Epithelial cell of esophagus (primary cell): Measurements from ENCODE around the gene RTKN.

ENCODE experiments used
- DNase-seq: peaks from one replicate; pipeline ENCODE4 v3.0.0; 2010; ENCODE audit warnings: low read depth
- H3K4me3 ChIP-seq: 2 replicates; pipeline ENCODE4 v1.5.1; 2011; ENCODE audit warnings: mild to moderate bottlenecking, low read length, control low read depth
- TF ChIP-seq, protein P1 (sequence below): IDR thresholded peaks from 2 replicates; pipeline ENCODE4 v1.5.1; 2011; ENCODE audit warnings: low read depth, mild to moderate bottlenecking, low read length, control low read depth, inconsistent platforms; ENCODE audit not compliant: insufficient read depth; ENCODE audit errors: missing control alignments

RTKN gene

DNA sequence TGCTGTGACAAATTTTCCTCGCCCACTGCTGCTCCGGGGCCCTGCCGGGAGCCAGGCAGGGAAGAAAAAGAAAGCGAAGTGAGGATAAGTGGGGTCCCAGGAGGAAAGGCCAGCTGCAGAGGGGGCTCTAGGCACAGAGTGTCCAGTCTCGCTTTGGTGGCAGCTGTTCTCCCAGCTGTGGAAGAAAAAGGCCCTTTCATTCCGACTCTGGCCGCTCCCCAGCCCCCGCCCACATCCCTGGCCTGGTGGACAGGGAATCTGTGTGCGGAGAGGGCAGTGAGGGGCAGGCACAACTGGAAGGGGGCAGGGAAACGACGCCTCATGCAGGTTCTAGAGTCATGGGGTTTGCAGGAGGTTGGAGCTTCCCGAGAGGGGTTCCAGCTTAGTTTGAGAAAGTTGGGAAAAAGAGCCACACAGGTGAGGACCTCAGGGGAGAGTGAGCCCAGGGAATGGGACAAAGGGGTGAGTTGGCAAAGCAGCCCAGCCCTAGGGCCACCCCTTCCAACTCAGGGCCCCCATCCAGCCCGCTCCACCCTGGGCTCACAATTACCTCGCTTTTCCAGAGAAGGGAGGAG lies 1.8 kb downstream of the RTKN start:
- peak overlapping the region; percentile 72 for H3K4me3 ChIP-seq
- DNase-seq: no peak
- TF ChIP-seq, protein P1, sequence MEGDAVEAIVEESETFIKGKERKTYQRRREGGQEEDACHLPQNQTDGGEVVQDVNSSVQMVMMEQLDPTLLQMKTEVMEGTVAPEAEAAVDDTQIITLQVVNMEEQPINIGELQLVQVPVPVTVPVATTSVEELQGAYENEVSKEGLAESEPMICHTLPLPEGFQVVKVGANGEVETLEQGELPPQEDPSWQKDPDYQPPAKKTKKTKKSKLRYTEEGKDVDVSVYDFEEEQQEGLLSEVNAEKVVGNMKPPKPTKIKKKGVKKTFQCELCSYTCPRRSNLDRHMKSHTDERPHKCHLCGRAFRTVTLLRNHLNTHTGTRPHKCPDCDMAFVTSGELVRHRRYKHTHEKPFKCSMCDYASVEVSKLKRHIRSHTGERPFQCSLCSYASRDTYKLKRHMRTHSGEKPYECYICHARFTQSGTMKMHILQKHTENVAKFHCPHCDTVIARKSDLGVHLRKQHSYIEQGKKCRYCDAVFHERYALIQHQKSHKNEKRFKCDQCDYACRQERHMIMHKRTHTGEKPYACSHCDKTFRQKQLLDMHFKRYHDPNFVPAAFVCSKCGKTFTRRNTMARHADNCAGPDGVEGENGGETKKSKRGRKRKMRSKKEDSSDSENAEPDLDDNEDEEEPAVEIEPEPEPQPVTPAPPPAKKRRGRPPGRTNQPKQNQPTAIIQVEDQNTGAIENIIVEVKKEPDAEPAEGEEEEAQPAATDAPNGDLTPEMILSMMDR: no peak

DNA sequence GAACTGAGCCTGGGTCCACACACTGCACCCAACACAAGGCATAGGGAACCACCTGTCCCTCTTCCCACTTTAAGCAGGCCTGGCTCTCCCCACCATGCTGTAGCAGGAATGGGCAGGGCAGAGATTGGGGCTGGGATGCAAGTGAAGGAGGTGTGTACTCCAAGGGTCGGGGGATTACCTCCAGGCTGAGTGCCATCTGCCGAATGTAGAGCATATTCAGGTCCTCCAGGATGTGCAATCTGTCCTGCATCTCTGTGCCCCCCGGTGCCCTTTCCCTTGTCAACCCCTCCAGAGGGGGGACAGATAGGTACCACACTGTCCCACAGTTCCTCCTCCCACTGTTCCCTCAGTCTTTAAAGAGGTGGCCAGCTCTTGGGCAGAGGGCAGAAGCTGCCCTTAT lies 2.4 kb downstream of the RTKN start:
- H3K4me3 ChIP-seq: peak overlapping the region; percentile 72
- TF ChIP-seq, protein P1: no peak
- no peak for DNase-seq

DNA sequence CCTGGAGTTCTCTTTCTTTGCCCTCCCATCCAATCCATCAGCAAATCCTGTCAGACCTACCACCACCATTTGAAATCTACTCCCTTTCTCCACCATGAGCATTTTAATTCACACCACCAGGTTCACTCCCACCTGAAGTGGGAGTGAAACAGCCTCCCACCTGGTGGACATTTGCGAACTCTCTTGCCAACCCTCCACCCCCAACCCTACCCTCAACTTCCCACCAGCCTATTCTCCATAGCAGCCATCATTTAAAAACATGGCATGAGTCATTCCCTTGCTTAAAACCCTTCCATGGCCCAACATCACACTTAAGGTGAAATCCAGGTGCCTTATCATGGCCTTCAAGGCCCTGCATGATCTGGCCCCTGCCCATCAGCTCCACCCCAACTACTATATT lies 3.5 kb downstream of the RTKN start:
- DNase-seq: no peak
- no peak overlapping the region for H3K4me3 ChIP-seq

DNA sequence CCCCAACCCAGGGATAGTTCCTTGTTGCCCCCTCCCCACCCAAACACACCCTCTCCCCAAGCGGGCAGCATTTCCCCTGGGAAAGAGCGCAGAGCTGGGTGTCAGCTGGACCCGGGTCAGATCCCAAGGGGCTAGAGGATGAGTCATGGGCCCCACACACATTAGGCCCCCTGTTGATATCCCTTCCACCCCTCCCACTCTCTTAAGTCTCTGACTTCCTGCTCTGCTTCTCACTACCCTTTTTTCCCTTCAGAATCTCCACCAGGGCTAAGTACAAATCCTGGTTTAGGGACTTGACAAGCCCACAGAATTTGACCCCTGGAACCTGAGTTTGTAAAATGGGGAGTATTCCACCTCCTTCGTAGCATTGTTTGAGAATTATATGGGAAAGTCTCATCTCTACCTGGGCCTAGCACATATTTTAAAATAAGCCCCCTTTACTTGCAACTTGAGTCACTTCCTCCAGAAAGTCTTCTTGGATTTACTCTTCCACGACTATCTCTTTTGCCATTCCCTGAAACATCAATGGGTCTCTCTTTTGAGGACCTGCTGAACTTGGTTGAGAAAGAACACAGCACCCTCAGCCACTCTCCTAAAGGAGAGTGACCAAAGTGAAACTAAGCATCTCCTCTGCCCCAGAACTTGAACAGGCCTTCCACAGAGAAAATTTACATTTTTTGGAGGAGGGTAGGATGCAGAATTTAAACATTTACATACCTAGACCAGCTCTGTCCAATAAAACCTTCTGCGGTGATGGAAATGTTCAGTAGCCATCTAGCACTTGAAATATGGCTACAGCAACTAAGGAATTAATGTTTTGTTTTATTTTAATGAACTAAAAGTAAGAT lies 4.7 kb downstream of the RTKN start:
- no peak for DNase-seq
- no peak overlapping the region for H3K4me3 ChIP-seq
- TF ChIP-seq, protein P1: no peak

More for the DNA sequence above, 3.5 kb downstream of the RTKN start:
- TF ChIP-seq, protein P1: no peak

DNA sequence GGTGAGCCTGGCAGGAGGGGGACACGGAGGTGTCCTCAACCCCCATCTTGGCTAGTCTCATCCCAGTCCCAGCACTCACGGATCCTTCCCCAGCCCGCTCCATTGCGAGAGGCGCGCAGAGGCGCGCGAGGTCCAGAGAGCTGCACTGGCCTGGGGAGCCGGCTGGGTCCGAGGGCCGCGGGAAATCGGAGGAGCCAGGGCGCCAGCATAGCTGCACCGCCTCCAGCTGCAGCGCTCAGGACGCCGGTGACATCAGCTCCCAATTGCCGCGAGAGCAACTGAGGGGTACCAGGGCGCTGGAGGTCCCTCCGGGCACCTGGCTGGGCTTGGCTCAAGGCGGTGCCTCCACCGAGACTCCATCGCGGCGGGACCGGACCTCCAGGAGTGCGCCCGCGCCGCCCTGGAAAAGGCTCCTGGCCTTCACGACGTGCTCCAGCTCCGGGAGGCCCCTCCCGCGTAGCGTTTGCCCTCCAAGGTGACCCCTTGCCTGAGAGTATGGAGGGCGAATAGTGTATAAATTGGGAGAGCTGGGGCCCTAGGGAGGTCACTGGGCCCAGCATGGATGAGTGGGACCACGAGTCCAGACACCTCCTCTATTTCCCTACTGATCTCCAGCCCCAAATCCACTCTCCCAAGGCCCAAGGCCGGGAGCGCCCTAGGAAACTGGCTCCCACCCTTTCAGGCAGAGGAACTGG lies 5.5 kb downstream of the RTKN start:
- H3K4me3 ChIP-seq: no peak overlapping the region
- TF ChIP-seq, protein P1: no peak
- no peak for DNase-seq

DNA sequence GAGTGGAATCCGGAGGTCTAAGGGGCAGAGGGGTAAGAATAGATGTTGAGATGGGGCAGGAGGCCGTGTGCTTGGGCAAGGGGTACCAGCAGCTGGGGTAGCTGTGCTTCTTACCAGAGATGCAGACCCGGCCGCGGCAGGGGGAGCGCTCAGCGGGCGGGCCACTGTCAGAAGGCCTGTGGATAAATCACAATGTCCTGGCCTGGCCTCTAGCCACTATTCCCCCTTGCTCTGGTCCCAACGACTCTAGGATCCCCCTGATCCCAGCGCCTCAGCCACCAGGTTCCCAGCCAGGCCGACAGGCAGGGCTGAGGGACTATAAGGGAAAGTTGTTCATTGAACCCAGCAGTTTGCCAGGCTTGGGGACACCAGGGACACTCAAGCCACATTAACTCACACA lies 11.2 kb downstream of the RTKN start:
- TF ChIP-seq, protein P1: no peak
- DNase-seq: no peak

More for the DNA sequence above, 11.2 kb downstream of the RTKN start:
- H3K4me3 ChIP-seq: no peak overlapping the region
